GM12801 (cell line): ENCODE measurements around the gene ATP2B3.

Source experiments
- CTCF ChIP-seq: IDR thresholded peaks from one replicate; pipeline ENCODE4 v1.5.1; 2011; ENCODE audit warnings: control low read depth; ENCODE audit not compliant: insufficient read length; ENCODE audit errors: extremely low read depth

The ATP2B3 gene

GRCh38 chrX:153474718-153475117 is 42.7 kb upstream of the ATP2B3 start:
- TF ChIP-seq CTCF = no peak

- no peak for TF ChIP-seq CTCF
These were observed 42.2 kb upstream of the ATP2B3 start for GRCh38 chrX:153475271-153475670.

DNA sequence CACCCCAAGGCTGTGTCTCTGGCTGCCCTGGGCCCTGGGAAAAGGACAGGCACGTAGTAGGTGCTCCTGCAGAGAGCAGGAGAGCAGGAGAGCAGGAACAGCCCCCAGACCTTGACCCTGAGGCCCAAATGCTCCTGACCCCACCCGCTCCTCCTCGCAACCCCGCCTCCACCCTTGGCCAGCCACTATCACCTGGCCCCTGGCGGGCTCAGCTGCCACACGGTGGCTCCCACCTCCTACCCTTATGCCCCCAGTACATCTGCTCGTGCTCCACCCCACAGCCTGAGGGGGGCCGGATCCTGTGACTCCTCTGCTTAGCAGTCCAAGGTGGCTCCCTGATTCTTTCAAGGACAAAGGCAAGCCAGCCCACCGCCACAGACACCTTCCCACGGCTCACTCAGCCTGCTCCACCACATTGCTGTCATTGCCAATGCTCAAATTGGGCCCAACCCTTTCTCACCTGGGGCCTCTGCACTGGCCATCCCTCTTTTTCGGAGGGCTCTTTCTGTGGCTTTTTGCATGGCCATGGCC is 41.6 kb upstream of the ATP2B3 start:
- TF ChIP-seq CTCF = no peak

GRCh38 chrX:153476666-153477363 is 40.6 kb upstream of the ATP2B3 start:
- no peak for TF ChIP-seq CTCF

DNA sequence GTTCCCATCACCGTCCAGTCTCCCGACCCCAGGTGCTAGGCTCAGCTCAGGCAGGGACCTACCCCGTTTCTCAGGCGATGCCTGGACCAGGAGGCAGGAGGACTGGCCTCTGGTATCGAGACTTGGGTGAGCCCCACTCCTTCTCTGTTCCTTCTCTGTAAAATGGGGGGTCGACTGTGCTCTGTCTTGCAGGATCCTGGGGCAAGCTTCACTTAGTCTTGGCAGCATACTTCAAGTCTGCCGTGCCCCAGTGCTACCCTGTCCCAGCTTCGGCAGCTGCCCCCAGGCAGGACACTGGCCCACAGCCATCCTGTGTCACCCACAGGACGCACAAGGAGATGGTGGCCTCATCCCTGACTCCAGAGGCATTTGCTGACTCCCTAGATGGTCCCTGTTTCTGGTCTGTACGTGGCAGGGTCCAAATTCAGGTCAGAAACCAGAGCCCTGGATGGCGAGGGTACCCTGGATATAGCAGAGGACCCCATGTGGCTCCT is 40.0 kb upstream of the ATP2B3 start:
- no peak for TF ChIP-seq CTCF

- no peak for TF ChIP-seq CTCF
These were observed 39.5 kb upstream of the ATP2B3 start for GRCh38 chrX:153477901-153478300.

GRCh38 chrX:153478746-153479145 is 38.7 kb upstream of the ATP2B3 start:
- no peak for TF ChIP-seq CTCF
